IMR-90 (cell line): ENCODE results near the gene CPEB1. TPM values are rescaled to one million over a fixed set of nuclear protein-coding genes. Genes with fewer than 3 reads are reported as not detected.

Source experiments
- ATAC-seq: fragments of 200-7000 bp; cut with Tn5 transposase; 2 replicates; pipeline ENCODE4 v1.9.1; 2020; ENCODE audit warnings: low read depth, mild to moderate bottlenecking, moderate library complexity
- BruUV-seq: library from RNA; stranded (reverse); fragments of 400-500 nt; replicated peaks from 2 replicates; lab custom pipeline; 2021; lab: Mats Ljungman, UMichigan
- CTCF ChIA-PET: fragments of 300-600 bp; formaldehyde crosslinking; extraction: SDS; loops from one replicate; lab custom pipeline; 2021; ENCODE audit warnings: antibody characterized with exemption; lab: Yijun Ruan, JAX
- POLR2A ChIA-PET: fragments of 300-600 bp; sonication (Branson Sonifier 250); formaldehyde crosslinking; loops from one replicate; lab custom pipeline; 2022; ENCODE audit warnings: antibody characterized with exemption; ENCODE audit not compliant: unreplicated experiment; lab: Charles Lee
- DNase-seq: peaks from one replicate; pipeline ENCODE4 v3.0.0; 2013
- H2AFZ ChIP-seq: replicated peaks from 2 replicates; pipeline ENCODE3; 2013; ENCODE audit warnings: low read length, mild to moderate bottlenecking; ENCODE audit not compliant: poor library complexity
- H2AK5ac ChIP-seq: 2 replicates; pipeline ENCODE4 v1.6.1; 2013; ENCODE audit warnings: low read depth, low read length, inconsistent platforms
- H2AK9ac ChIP-seq: replicated peaks from 2 replicates; pipeline ENCODE3; 2013; ENCODE audit warnings: mild to moderate bottlenecking, low read depth, low read length, moderate library complexity; ENCODE audit not compliant: poor library complexity
- H2BK120ac ChIP-seq: 2 replicates; pipeline ENCODE4 v1.6.1; 2013; ENCODE audit warnings: low read depth, low read length, inconsistent platforms
- H2BK15ac ChIP-seq: 3 replicates; pipeline ENCODE4 v1.6.1; 2013; ENCODE audit warnings: low read depth, low read length, inconsistent platforms
- H2BK20ac ChIP-seq: 2 replicates; pipeline ENCODE4 v1.6.1; 2013; ENCODE audit warnings: low read depth, mild to moderate bottlenecking, inconsistent platforms, low read length, moderate library complexity
- H2BK5ac ChIP-seq: 2 replicates; pipeline ENCODE4 v1.6.1; 2013; ENCODE audit warnings: mild to moderate bottlenecking, low read depth, low read length, inconsistent platforms; ENCODE audit not compliant: poor library complexity, severe bottlenecking
- H3K14ac ChIP-seq: replicated peaks from 2 replicates; pipeline ENCODE4 v1.6.1; 2013; ENCODE audit warnings: low read depth, low read length, inconsistent platforms
- H3K18ac ChIP-seq: 2 replicates; pipeline ENCODE4 v1.6.1; 2013; ENCODE audit warnings: low read depth, low read length, control low read depth
- H3K23ac ChIP-seq: 2 replicates; pipeline ENCODE4 v1.6.1; 2013; ENCODE audit warnings: low read depth, low read length, inconsistent platforms
- H3K27ac ChIP-seq: 2 replicates; pipeline ENCODE4 v1.5.1; 2013; ENCODE audit warnings: mild to moderate bottlenecking, control low read depth, low read length; ENCODE audit not compliant: insufficient read depth
- H3K27me3 ChIP-seq: 2 replicates; pipeline ENCODE4 v1.6.1; 2013; ENCODE audit warnings: low read length; ENCODE audit not compliant: control insufficient read depth, insufficient read depth
- H3K36me3 ChIP-seq: 2 replicates; pipeline ENCODE4 v1.6.1; 2013; ENCODE audit warnings: low read length, mixed read lengths; ENCODE audit not compliant: control insufficient read depth, insufficient read depth
- H3K4ac ChIP-seq: 2 replicates; pipeline ENCODE4 v1.6.1; 2013; ENCODE audit warnings: low read depth, low read length, inconsistent platforms
- H3K4me1 ChIP-seq: 2 replicates; pipeline ENCODE4 v1.6.1; 2013; ENCODE audit warnings: low read length, mixed read lengths; ENCODE audit not compliant: control insufficient read depth, insufficient read depth
- H3K4me2 ChIP-seq: 2 replicates; pipeline ENCODE4 v1.6.1; 2013; ENCODE audit warnings: low read depth, mild to moderate bottlenecking, control low read depth, low read length, moderate library complexity
- H3K4me3 ChIP-seq: 2 replicates; pipeline ENCODE4 v1.5.1; 2013; ENCODE audit warnings: low read depth, mild to moderate bottlenecking, control low read depth, low read length, moderate library complexity; ENCODE audit not compliant: insufficient read depth
- H3K56ac ChIP-seq: 2 replicates; pipeline ENCODE4 v1.6.1; 2013; ENCODE audit warnings: low read length, inconsistent platforms; ENCODE audit not compliant: insufficient read depth; ENCODE audit errors: extremely low read depth
- H3K79me1 ChIP-seq, 2 experiments: 2 replicates each; pipeline ENCODE4 v1.6.1; 2013; ENCODE audit warnings: low read length in 2 of 2, inconsistent platforms in 1 of 2, low read depth in 1 of 2
- H3K9ac ChIP-seq: 2 replicates; pipeline ENCODE4 v1.6.1; 2013; ENCODE audit warnings: low read depth, low read length, control low read depth
- H3K9me1 ChIP-seq: 2 replicates; pipeline ENCODE4 v1.6.1; 2013; ENCODE audit warnings: low read length, inconsistent platforms; ENCODE audit not compliant: insufficient read depth
- H3K9me3 ChIP-seq: 2 replicates; pipeline ENCODE4 v1.6.1; 2013; ENCODE audit warnings: low read length; ENCODE audit not compliant: control insufficient read depth, insufficient read depth
- H4K20me1 ChIP-seq: 2 replicates; pipeline ENCODE4 v1.6.1; 2013; ENCODE audit warnings: low read length, inconsistent platforms; ENCODE audit not compliant: insufficient read depth
- H4K5ac ChIP-seq: 2 replicates; pipeline ENCODE4 v1.6.1; 2013; ENCODE audit warnings: mild to moderate bottlenecking, low read depth, low read length, control low read depth
- H4K8ac ChIP-seq, 2 experiments: 2 replicates each; pipeline ENCODE4 v1.6.1; 2013; ENCODE audit warnings: low read depth in 2 of 2, low read length in 2 of 2, control low read depth in 1 of 2, inconsistent platforms in 1 of 2
- H4K91ac ChIP-seq: 2 replicates; pipeline ENCODE4 v1.6.1; 2013; ENCODE audit warnings: low read depth, low read length, inconsistent platforms; ENCODE audit not compliant: insufficient read depth
- BHLHE40 ChIP-seq: fragments of 150-350 bp; IDR thresholded peaks from 2 replicates; pipeline ENCODE4 v1.6.1; 2016; ENCODE audit warnings: mild to moderate bottlenecking, low read depth, low read length
- CEBPB ChIP-seq: IDR thresholded peaks from 2 replicates; pipeline ENCODE4 v1.6.1; 2012; ENCODE audit warnings: low read depth, low read length, improper control_type of control experiment
- CHD1 ChIP-seq: IDR thresholded peaks from 2 replicates; pipeline ENCODE4 v1.6.1; 2012; ENCODE audit warnings: low read depth, low read length, improper control_type of control experiment
- FOS ChIP-seq: fragments of 150-350 bp; IDR thresholded peaks from 2 replicates; pipeline ENCODE4 v1.6.1; 2016; ENCODE audit warnings: low read depth, low read length
- MAFK ChIP-seq: IDR thresholded peaks from 2 replicates; pipeline ENCODE4 v1.6.1; 2012; ENCODE audit warnings: low read depth, low read length, improper control_type of control experiment
- MAZ ChIP-seq: IDR thresholded peaks from 2 replicates; pipeline ENCODE4 v1.6.1; 2012; ENCODE audit warnings: low read depth, mild to moderate bottlenecking, low read length, improper control_type of control experiment, moderate library complexity, borderline replicate concordance
- MXI1 ChIP-seq: IDR thresholded peaks from 2 replicates; pipeline ENCODE4 v1.6.1; 2012; ENCODE audit warnings: low read depth, mild to moderate bottlenecking, low read length, moderate library complexity, borderline replicate concordance
- NFE2L2 ChIP-seq: fragments of 150-350 bp; IDR thresholded peaks from 2 replicates; pipeline ENCODE4 v1.6.1; 2016; ENCODE audit warnings: low read depth, mild to moderate bottlenecking, low read length
- POLR2A ChIP-seq: IDR thresholded peaks from 2 replicates; pipeline ENCODE4 v1.6.1; 2012; ENCODE audit warnings: mild to moderate bottlenecking, low read depth, low read length
- RAD21 ChIP-seq: IDR thresholded peaks from 2 replicates; pipeline ENCODE4 v1.6.1; 2012; ENCODE audit warnings: low read length, improper control_type of control experiment
- RCOR1 ChIP-seq: IDR thresholded peaks from 2 replicates; pipeline ENCODE4 v1.6.1; 2012; ENCODE audit warnings: mild to moderate bottlenecking, low read length, improper control_type of control experiment; ENCODE audit not compliant: insufficient replicate concordance
- RFX5 ChIP-seq: IDR thresholded peaks from 2 replicates; pipeline ENCODE4 v1.8.0; 2012; ENCODE audit warnings: low read depth, mild to moderate bottlenecking, low read length, moderate library complexity
- SMC3 ChIP-seq: fragments of 150-350 bp; IDR thresholded peaks from 2 replicates; pipeline ENCODE4 v1.6.1; 2016; ENCODE audit warnings: low read depth, mild to moderate bottlenecking, antibody characterized with exemption, low read length, moderate library complexity
- WGBS, 2 experiments: methylation state at CpG; one replicate each; pipeline versions ENCODE4 v1.1.5 to v1.1.7; 2013; ENCODE audit warnings: missing lambda C conversion rate in 2 of 2; ENCODE audit not compliant: insufficient read length in 1 of 2; ENCODE audit errors: extremely low coverage in 2 of 2; 5-methylcytosine and 5-hydroxymethylcytosine counted together
- dilution Hi-C: fragments of 300-500 bp; cut with HindIII; formaldehyde crosslinking; loops from one replicate; pipeline ENCODE4 v1.14.3; 2018; ENCODE audit warnings: low sequenced_read_pairs; ENCODE audit not compliant: unreplicated experiment
- in situ Hi-C: fragments of 300-500 bp; cut with MboI; formaldehyde crosslinking; loops from 3 replicates; pipeline ENCODE4 v1.14.3; 2019; ENCODE audit warnings: low sequenced_read_pairs, inconsistent platforms, mixed read lengths
- intact Hi-C: fragments of 100-400 bp; cut with micrococcal nuclease; formaldehyde crosslinking; loops from 2 replicates; pipeline ENCODE4 v1.10.0; 2022
- polyA plus RNA-seq, 3 experiments: library from polyadenylated mRNA; depleted of rRNA; stranded (reverse); fragments of >200 nt; gene quantifications; 2 replicates each; pipeline ENCODE4 v1.2.3, GENCODE V29; 2012; ENCODE audit warnings: low replicate concordance in 1 of 3
- total RNA-seq: library from RNA; depleted of rRNA; stranded (reverse); fragments of >200 nt; gene quantifications from 2 replicates; pipeline ENCODE4 v1.2.3, GENCODE V29; 2012
- TF ChIP-seq, protein P1 (sequence below): fragments of 150-350 bp; IDR thresholded peaks from 2 replicates; pipeline ENCODE4 v1.6.1; 2017; ENCODE audit warnings: mild to moderate bottlenecking, antibody characterized with exemption, low read length, low read depth
- TF ChIP-seq, protein P2 (sequence below): conservative IDR thresholded peaks from 2 replicates; pipeline ENCODE4 v1.5.1; 2012; ENCODE audit warnings: mild to moderate bottlenecking, low read depth, low read length, improper control_type of control experiment

The CPEB1 gene
- total and polyA plus RNA-seq, 2 of the 4 experiments (the other 2 are of a cell fraction): 8.9 to 12.5 TPM

DNA sequence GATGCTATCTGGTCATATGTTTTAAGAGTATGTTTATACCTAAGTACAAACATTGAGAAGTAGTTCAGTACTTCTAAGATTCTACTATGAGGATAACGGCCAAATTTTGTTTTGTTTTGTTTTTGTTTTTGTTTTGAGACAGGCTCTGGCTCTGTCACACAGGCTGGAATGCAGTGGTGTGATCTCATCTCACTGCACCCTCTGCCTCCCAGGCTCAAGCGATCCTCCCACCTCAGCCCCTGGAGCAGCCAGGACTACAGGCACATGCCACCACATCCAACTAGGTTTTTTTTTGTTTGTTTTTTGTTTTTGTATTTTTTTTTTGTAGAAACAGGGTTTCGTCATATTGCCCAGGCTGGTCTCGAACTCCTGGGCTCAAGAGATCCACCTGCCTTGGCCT lies 59.4 kb downstream of the CPEB1 start:
- no peak overlapping the region for H3K9ac ChIP-seq
- no peak for DNase-seq
- no peak overlapping the region for H4K8ac ChIP-seq

More for the DNA sequence above, 59.4 kb downstream of the CPEB1 start:
- TF ChIP-seq RAD21 (no peak), NFE2L2 (no peak), CEBPB (no peak), CHD1 (no peak), MAZ (no peak), SMC3 (no peak), RCOR1 (no peak), POLR2A (no peak), FOS (no peak), MXI1 (no peak), RFX5 (no peak), MAFK (no peak), BHLHE40 (no peak)
- TF ChIP-seq, protein P1, sequence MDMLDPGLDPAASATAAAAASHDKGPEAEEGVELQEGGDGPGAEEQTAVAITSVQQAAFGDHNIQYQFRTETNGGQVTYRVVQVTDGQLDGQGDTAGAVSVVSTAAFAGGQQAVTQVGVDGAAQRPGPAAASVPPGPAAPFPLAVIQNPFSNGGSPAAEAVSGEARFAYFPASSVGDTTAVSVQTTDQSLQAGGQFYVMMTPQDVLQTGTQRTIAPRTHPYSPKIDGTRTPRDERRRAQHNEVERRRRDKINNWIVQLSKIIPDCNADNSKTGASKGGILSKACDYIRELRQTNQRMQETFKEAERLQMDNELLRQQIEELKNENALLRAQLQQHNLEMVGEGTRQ: no peak
- TF ChIP-seq, protein P2, sequence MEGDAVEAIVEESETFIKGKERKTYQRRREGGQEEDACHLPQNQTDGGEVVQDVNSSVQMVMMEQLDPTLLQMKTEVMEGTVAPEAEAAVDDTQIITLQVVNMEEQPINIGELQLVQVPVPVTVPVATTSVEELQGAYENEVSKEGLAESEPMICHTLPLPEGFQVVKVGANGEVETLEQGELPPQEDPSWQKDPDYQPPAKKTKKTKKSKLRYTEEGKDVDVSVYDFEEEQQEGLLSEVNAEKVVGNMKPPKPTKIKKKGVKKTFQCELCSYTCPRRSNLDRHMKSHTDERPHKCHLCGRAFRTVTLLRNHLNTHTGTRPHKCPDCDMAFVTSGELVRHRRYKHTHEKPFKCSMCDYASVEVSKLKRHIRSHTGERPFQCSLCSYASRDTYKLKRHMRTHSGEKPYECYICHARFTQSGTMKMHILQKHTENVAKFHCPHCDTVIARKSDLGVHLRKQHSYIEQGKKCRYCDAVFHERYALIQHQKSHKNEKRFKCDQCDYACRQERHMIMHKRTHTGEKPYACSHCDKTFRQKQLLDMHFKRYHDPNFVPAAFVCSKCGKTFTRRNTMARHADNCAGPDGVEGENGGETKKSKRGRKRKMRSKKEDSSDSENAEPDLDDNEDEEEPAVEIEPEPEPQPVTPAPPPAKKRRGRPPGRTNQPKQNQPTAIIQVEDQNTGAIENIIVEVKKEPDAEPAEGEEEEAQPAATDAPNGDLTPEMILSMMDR: no peak
- Histone ChIP-seq H3K4ac (no peak overlapping the region), H3K27me3 (peaks cover 5% of the 10 kb centered on the region), H4K5ac (no peak overlapping the region), H3K9me1 (no peaks in the 10 kb centered on the region), H3K79me1 (no peaks in the 10 kb centered on the region), H3K4me2 (no peak overlapping the region), H2AFZ (no peak overlapping the region), H2AK9ac (no peak overlapping the region), H4K91ac (no peak overlapping the region), H2BK15ac (no peak overlapping the region), H2BK120ac (no peak overlapping the region), H3K36me3 (no peaks in the 10 kb centered on the region), H4K20me1 (no peaks in the 10 kb centered on the region), H3K18ac (no peak overlapping the region), H3K9me3 (no peaks in the 10 kb centered on the region), H3K4me1 (no peaks in the 10 kb centered on the region), H2BK20ac (no peak overlapping the region), H3K23ac (no peak overlapping the region), H3K4me3 (no peak overlapping the region), H3K14ac (no peak overlapping the region), H2AK5ac (no peak overlapping the region), H2BK5ac (no peak overlapping the region), H3K56ac (no peak overlapping the region), H3K27ac (no peak overlapping the region)
- ChIA-PET POLR2A (no interaction called here), CTCF (no interaction called here)
- no TSS peak for BruUV-seq
- no CpG with 5 or more reads among the region's 4 CpGs for WGBS, 2 experiments
- dilution Hi-C loops: no loop called here
- ATAC-seq: no peak
- intact Hi-C loops: loop anchor here (10.0 kb wide), 1 partner anchor 117 kb away; the partner anchor contains the start of gene AP3B2
- in situ Hi-C loops: no loop called here
